Activated T-cell treated with anti-CD3 and anti-CD28 coated beads for 48 hours (primary cell): ENCODE data around the gene ANKRD10.
"Not testable (repeated sequence)": the region's sequence is repeated elsewhere in the genome, so short reads cannot be mapped to it uniquely, and the experiment has no call there.

Experiments used
- DNase-seq: peaks from one replicate; pipeline ENCODE4 v3.0.0-alpha.2; 2020; ENCODE audit warnings: low read depth

The ANKRD10 gene

DNA sequence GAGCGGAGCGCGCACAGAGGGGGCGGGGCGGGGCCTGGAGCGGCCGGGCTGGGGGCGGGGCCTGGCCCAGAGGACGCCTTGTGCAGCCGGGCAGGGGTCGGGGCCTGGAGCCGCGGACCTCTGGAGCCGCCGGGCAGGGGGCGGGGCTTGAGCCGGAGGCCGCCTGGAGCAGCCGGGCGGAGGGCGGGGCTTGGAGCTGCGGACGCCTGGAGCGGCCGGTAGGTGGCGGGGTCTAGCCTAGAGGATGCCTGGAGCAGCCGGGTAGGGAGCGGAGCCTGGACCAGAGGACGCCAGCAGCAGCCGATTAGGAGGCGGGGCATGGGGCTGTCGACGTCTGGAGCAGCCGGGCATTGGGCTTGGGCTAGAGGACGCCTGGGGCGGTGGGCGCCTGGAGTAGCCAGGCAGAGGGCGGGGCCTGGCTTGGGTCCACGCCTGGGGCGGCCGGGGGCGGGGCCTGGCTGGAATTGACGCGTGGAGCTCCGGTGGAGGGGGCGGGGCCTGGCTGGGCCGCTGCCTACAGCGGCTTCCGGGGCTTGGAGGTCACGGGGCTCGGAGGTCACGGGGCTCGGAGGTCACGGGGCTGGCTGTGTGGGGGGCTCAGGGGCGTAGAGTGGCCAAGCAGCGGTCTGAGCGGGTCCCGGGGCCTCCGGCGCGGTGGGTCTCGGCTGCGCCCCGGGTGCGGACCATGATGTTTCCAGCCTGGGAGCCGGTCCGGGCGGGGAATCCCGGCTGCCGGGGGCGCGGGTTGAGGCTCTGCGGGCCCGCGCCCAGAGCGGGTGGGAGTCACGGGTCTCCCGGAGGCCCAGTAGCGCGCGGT lies at the start of gene ANKRD10:
TSS of gene ANKRD10 (minus strand) at position 13 of the 817 bp plus-strand sequence. CDS start 135 bp downstream, outside the sequence.
- peak; percentile 98 for DNase-seq

DNA sequence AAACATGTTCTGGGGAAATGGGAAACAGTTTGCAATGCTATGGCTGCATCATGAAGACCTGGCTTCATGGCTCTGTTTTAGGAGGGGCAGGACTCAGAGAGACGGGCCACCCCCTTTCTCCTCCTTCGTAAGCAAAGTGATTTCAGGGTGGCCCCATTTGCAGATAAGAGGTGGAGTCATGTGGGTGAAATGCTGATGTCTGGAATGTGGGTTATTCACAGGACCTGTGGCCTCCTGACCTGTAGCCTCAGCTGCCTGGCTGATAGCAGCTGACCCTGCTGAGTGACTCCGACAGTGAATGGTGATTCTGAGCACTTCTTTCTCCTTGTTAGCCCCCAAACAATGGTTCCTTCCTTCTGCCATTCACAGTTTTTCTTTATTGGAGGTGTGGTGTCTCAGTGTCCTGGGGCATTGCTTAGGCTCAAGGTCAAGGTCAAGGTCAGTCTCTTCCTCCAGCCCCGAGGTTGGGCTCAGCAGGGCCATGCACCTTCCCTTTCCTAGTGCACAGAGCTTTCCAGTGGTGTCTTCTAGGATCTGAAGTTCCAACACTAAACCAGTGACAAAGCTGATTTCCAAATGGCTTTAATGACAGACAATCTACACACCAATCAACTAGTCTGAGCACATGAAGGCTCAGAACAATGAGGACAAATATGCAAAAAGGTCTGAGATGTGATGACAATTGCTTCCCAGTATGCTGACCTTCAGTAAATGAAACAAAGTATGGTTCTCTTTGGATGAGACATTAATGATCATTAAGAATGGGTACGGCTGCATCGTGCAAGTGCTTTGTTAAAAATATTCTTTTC lies 49.6 kb upstream of the ANKRD10 start:
- no peak for DNase-seq

- DNase-seq, result no peak
Observed at GRCh38 chr13:110963554-110963970, 48.7 kb upstream of the ANKRD10 start.

GRCh38 chr13:110961959-110962358 lies 47.1 kb upstream of the ANKRD10 start:
- DNase-seq, result no peak

DNA sequence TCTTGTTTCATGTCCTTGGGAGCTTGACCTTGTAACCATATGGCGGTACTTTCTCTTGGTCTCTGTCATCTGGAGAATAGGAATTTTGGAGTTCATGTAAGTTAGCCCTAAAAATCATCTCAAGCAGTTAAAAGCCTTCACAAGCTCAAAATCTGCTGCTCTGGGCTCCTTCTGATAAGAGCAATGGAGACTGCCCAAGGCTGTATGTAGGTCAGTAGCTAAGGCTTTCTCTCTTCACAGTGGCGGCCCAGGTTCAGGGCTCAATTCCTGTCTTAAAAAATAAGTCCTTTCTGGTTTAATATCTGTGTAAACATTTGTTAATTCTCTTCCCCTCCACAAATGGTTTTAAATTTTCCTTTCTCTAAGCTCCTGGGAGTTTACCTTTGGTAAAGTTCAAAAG lies 45.3 kb upstream of the ANKRD10 start:
- no peak for DNase-seq

DNA sequence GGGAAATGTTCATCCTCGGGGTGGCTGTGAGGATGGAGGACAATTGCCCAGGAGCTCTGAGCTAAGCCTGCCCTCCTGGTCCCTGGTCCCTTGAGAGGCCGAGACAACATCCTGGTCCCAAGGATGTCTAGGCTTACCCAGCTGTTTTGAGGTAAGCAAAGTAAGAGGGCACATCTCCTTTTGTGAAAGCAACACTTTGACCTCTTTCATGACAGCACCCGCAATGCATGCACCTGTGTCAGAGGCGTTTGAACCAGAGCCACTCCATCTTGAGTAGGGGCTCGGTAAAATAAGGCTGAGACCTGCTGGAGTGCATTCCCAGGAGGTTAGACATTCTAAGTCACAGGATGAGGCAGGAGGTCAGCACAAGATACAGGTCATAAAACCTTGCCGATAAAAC lies 43.1 kb upstream of the ANKRD10 start:
- DNase-seq, result no peak

DNA sequence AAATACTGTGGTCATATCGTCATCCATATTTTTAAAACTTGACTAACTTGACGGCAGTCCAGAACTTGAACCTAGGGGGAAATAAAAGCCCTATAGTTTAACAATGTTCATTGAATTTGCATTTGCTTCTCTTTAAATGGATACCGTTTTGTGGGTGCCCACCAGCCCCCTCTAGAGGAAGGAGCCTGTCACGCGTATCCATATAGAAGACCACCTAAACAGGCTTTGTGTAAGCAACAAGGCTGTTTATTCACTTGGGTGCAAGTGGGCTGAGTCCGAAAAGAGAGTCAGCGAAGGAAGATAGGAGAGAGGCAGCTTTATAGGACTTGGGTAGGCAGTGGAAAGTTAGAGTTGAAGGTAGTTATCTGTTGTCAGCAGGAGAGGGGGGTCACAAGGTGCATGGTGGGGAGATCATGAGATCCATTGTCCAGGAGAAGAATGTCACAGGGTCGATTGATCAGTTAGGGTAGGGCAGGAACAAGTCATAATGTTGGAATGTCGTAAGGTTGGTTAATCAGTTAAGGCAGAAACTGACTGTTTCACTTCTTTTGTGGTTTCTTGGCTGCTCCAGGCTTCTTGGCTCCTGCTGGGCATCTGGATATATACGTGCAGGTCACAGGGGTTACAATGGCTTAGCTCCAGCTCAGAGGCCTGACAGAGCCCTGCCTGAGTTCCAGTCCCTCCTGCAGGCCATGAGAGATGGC lies 42.5 kb upstream of the ANKRD10 start:
- no peak for DNase-seq

DNA sequence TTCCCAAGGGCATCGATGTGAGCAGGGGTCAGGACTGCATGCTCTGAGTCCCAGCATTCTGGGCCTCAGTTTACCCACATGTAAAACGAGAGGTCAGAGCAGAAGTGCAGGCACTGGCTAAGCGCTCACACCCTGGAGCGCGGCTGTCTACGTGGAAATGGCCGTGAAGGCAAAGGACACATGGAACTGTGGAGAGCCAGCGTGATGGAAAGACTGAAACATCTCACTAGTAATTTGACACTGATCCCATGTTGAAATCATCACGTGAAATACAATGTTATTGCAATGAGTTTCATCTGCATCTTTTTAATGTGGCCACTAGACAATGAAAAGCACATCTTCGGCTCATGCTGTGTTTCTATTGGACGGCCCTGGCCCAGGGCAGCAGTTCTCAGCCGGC lies 41.3 kb upstream of the ANKRD10 start:
- not testable (repeated sequence) for DNase-seq

DNA sequence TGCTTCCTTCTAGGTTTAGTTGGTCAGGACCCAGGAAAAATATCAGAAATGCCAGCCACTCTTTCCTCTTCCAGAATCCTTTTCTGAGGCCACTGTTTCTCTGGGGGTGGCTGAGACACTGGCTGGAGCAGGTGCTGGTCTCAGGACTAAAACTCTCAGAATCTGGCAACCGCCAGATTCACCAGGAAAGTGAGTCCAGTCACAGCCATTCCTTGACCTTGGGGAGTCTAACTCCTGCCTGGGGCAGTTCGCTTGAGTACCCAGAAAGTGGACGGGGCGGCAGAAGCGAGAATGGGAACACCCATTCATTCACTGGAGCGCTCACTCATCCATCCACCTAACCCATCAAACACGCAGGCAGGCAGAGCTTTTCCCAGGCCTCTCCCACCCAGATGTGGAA lies 40.7 kb upstream of the ANKRD10 start:
- not testable (repeated sequence) for DNase-seq

- peak; percentile 39 for DNase-seq
Observed at GRCh38 chr13:110955072-110955503, 40.2 kb upstream of the ANKRD10 start.

DNA sequence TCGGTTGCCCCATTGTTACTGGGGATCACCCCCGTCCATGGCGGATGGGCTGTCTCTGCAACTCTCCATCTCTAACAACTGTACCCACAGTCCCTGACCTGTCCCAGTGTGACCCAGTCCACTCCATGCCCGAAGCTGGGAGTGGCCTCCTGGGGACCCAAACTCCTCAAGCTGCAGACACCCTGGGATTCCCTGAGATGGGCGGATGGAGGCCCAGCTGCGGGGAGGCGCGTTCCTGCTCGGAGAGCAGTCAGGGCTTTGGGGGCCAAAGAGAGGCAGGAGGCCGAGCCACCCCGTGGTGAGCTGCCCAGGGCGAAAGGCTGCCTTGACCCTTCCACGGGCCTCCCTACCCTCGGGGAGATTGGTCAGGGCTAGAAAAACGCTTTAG lies 39.7 kb upstream of the ANKRD10 start:
- not testable (repeated sequence) for DNase-seq

DNA sequence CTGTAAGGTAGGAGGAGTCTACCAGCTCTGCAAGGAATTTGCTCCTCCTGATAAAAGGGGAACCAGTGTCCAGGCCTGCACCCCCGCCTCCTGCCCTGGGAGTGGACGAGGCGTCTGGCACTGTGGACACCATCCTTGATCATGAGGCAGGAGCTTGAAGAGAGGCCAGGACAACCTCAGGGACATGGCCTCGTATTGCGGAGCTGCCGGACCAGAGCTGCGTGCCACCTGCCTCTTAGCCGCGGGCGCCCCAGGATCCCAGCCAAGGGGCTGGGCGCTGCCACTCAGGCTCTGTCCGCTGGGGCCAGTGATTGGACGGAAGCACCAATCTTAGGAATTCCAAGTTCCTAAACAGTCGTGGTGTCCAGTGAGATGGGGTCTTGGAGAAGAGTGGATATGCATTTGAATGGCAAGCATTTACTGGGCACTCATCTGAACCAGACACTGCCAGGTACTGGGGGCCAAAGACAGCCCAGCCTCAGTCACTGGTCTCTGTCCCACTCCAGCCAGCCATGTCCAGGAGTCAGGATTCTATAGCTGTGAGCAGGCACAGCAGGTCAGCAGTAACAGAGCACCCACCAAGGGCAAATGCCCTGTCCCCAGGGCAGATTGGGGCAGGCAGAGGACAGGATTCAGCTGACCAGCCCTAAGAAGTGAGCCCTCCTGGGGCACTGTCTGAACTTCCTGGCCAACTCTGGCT lies 39.1 kb upstream of the ANKRD10 start:
- DNase-seq, result no peak

DNA sequence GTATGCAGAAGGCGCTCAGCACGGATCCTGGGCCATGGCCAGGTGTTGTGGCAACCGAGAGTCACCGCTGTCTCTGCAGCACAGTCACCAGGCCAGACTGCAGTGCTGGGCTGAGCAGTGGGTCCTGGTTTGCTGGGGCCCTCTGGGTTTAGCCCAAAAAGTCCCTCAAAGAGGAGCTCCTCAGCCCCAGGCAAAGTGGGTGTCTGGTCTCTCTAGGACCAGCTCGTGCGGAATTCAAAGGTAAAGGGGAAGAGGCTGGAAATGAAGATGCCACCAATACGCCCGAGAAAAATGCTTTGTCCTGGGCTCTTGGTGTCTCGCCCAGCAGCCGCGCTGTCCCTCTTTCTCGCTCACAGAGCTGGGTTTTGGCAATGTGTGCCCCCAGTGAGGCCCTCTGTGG lies 38.5 kb upstream of the ANKRD10 start:
- no peak for DNase-seq

DNA sequence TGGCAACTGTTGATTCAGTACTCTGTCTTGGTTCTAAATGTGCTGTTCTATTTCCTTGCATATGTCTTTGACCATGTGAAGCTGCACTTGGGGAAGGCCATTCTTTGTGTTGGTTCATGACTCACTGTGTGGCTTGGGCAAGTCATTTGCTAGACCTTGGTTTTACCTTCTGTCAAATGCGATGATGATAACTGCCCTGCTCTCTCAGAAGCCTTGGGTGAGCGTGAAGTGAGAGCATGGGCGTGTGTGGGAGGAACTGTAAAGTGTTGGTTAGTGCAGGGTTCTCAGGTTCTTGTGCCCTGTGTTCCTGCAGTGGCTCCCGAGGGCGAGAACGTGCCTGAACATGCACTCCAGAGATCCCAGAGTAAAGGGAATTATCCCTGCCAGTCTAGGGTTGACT lies 37.3 kb upstream of the ANKRD10 start:
- DNase-seq, result not testable (repeated sequence)

- no peak for DNase-seq
Observed at GRCh38 chr13:110950819-110951570, 36.1 kb upstream of the ANKRD10 start.

DNA sequence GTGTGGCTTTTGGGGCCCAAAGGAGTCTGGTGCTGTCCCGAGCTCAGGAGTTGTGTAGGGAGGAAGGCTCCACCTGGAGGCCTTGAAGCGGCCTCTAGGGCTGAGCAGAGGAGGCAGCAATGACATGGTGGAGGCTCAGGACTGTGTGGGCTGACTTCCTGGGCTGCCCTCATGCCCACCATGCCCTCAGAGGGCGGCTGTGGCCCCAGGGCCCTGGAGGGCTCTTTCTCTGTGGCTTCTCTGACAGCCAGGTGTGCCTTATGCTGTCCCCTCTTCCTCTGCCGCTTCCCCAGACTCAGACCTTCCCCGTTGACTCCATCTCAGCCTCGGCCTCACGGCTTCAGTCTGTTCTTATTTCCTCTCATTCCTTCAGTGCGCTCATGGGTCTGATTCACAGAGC lies 35.5 kb upstream of the ANKRD10 start:
- DNase-seq, result no peak

- DNase-seq, result no peak
Observed at GRCh38 chr13:110949628-110950027, 34.8 kb upstream of the ANKRD10 start.

DNA sequence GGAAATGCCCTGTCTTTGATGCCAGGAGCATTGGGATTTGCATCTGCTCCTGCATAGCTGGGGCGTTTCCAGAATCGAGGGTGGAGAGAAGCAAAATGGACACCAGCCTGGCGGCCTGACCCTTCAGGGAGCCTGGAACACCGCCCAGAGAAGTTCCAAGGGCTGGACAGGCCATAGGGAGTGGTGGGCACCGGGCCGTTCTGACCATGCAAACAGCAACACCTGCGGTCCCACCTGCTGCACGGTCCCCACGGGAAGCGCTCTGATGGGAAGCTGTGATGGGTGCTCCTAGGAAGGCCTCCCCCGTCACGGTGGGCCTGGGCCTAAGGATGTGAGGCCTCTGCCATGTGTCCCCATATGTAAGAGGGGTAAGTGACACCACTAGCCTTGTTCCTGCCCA lies 34.2 kb upstream of the ANKRD10 start:
- no peak for DNase-seq

DNA sequence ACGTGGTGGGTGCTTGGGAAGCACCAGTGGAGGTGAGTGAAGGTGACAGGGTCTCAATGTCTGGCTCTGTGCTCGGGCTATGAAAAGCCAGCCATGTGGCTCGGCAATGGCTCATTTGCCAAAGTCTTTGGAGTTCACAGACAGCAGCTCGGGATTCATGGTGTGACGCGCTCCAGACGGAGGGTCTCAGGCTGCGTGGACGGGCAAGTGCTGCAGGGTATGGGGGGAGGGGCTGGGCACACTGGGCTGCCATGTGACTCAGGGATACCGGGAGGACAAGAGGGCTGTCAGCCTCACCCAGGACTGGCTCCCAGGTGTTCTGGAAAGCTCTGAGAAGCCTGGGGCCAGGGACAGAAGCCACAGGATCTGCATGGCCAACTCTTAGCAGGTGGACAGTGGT lies 32.5 kb upstream of the ANKRD10 start:
- not testable (repeated sequence) for DNase-seq

- no peak for DNase-seq
Observed at GRCh38 chr13:110945928-110946570, 31.2 kb upstream of the ANKRD10 start.
